Measurements from ENCODE around the gene SLC16A6.
"Not testable (repeated sequence)": the region's sequence is repeated elsewhere in the genome, so short reads cannot be mapped to it uniquely, and the experiment has no call there.

SLC16A6 gene

GRCh38 chr17:68228039-68228680 lies 62.8 kb downstream of the SLC16A6 start:
- in situ Hi-C loops (cut with MboI; ENCODE audit: low sequenced_read_pairs), result not testable (repeated sequence)

GRCh38 chr17:68225055-68225454 lies 65.9 kb downstream of the SLC16A6 start:
- in situ Hi-C loops (cut with MboI; ENCODE audit: low sequenced_read_pairs), result not testable (repeated sequence)

GRCh38 chr17:68222606-68223005 lies 68.3 kb downstream of the SLC16A6 start:
- in situ Hi-C loops (cut with MboI; ENCODE audit: low sequenced_read_pairs), result no loop called here

- in situ Hi-C loops (cut with MboI; ENCODE audit: low sequenced_read_pairs), result no loop called here
Measured at GRCh38 chr17:68221786-68222185, 69.1 kb downstream of the SLC16A6 start.

- in situ Hi-C loops (cut with MboI; ENCODE audit: low sequenced_read_pairs), result not testable (repeated sequence)
Measured at GRCh38 chr17:68220786-68221185, 70.1 kb downstream of the SLC16A6 start.

- in situ Hi-C loops (cut with MboI; ENCODE audit: low sequenced_read_pairs), result not testable (repeated sequence)
Measured at GRCh38 chr17:68220186-68220585, 70.7 kb downstream of the SLC16A6 start.

- in situ Hi-C loops (cut with MboI; ENCODE audit: low sequenced_read_pairs), result not testable (repeated sequence)
Measured at GRCh38 chr17:68219429-68219828, 71.5 kb downstream of the SLC16A6 start.
